Activated CD8-positive, alpha-beta memory T cell treated with anti-CD3 and anti-CD28 coated beads for 36 hours (primary cell): ENCODE measurements around the gene GGTLC1. TPM values are rescaled to one million over a fixed set of nuclear protein-coding genes. Genes with fewer than 3 reads are reported as not detected.
"Not testable (repeated sequence)": the region's sequence is repeated elsewhere in the genome, so short reads cannot be mapped to it uniquely, and the experiment has no call there.

Experiments used
- CTCF ChIA-PET: fragments of 350-600 bp; sonication (Branson Sonifier 250); formaldehyde crosslinking; loops from one replicate; lab custom pipeline; 2021; ENCODE audit warnings: antibody characterized with exemption; lab: Charles Lee
- POLR2A ChIA-PET: fragments of 350-600 bp; sonication (Branson Sonifier 250); formaldehyde crosslinking; loops from one replicate; lab custom pipeline; 2021; ENCODE audit warnings: antibody characterized with exemption; lab: Charles Lee
- total RNA-seq, 2 experiments: library from RNA; stranded (reverse); gene quantifications; one replicate each; pipeline ENCODE4 v1.2.3, GENCODE V29; 2021

GGTLC1 gene
- total RNA-seq, 2 experiments from 2014 or later: not detected

- ChIA-PET CTCF (interaction anchor here (1.4 kb wide), 1 partner anchor 104 kb away, joined by 3 read pairs; no protein-coding TSS in a partner anchor), POLR2A (interaction anchor here (0.6 kb wide), 1 partner anchor 40 kb away, joined by 3 read pairs; no protein-coding TSS in a partner anchor)
Observed at GRCh38 chr20:23995905-23996666, 7.5 kb upstream of the GGTLC1 start.

GRCh38 chr20:23995291-23995690 is 6.7 kb upstream of the GGTLC1 start:
- POLR2A ChIA-PET, CTCF ChIA-PET: not testable (repeated sequence)

GRCh38 chr20:23994001-23994633 is 5.5 kb upstream of the GGTLC1 start:
- POLR2A ChIA-PET, CTCF ChIA-PET: not testable (repeated sequence)

GRCh38 chr20:23993440-23993839 is 4.9 kb upstream of the GGTLC1 start:
- CTCF ChIA-PET, POLR2A ChIA-PET: not testable (repeated sequence)

- CTCF ChIA-PET, POLR2A ChIA-PET: not testable (repeated sequence)
Observed at GRCh38 chr20:23990296-23990695, 1.7 kb upstream of the GGTLC1 start.

- POLR2A ChIA-PET, CTCF ChIA-PET: not testable (repeated sequence)
Observed at GRCh38 chr20:23988966-23989365, 387 bp upstream of the GGTLC1 start.

- POLR2A ChIA-PET, CTCF ChIA-PET: not testable (repeated sequence)
Observed at GRCh38 chr20:23986716-23987115, 1.9 kb downstream of the GGTLC1 start.

- CTCF ChIA-PET: interaction anchor here (1.4 kb wide), 1 partner anchor 179 kb away, joined by 3 read pairs; no protein-coding TSS in a partner anchor
- POLR2A ChIA-PET: not testable (repeated sequence)
Observed at GRCh38 chr20:23986310-23986709, 2.3 kb downstream of the GGTLC1 start.

GRCh38 chr20:23985790-23986225 is 2.8 kb downstream of the GGTLC1 start:
- POLR2A ChIA-PET: not testable (repeated sequence)
- CTCF ChIA-PET: interaction anchor here (1.4 kb wide), 1 partner anchor 180 kb away, joined by 3 read pairs; no protein-coding TSS in a partner anchor

GRCh38 chr20:23985066-23985789 is 3.4 kb downstream of the GGTLC1 start:
- POLR2A ChIA-PET: not testable (repeated sequence)
- CTCF ChIA-PET: interaction anchor here (1.3 to 1.4 kb wide), 2 partner anchors 47 to 180 kb away, joined by 3 read pairs; no protein-coding TSS in a partner anchor

GRCh38 chr20:23984476-23985023 is 4.0 kb downstream of the GGTLC1 start:
- CTCF ChIA-PET: interaction anchor here (1.3 kb wide), 1 partner anchor 46 kb away, joined by 3 read pairs; no protein-coding TSS in a partner anchor
- POLR2A ChIA-PET: not testable (repeated sequence)

GRCh38 chr20:23982112-23983018 is 6.2 kb downstream of the GGTLC1 start:
- POLR2A ChIA-PET, CTCF ChIA-PET: not testable (repeated sequence)

- POLR2A ChIA-PET: not testable (repeated sequence)
Observed at GRCh38 chr20:23981526-23981925, 7.1 kb downstream of the GGTLC1 start.

GRCh38 chr20:23981014-23981413 is 7.6 kb downstream of the GGTLC1 start:
- POLR2A ChIA-PET, CTCF ChIA-PET: not testable (repeated sequence)

More at GRCh38 chr20:23981526-23981925, 7.1 kb downstream of the GGTLC1 start:
- CTCF ChIA-PET: not testable (repeated sequence)

GRCh38 chr20:23979899-23980811 is 8.4 kb downstream of the GGTLC1 start:
- CTCF ChIA-PET, POLR2A ChIA-PET: not testable (repeated sequence)

GRCh38 chr20:23979380-23979779 is 9.2 kb downstream of the GGTLC1 start:
- CTCF ChIA-PET, POLR2A ChIA-PET: not testable (repeated sequence)

- POLR2A ChIA-PET: not testable (repeated sequence)
- CTCF ChIA-PET: interaction anchor here (0.6 kb wide), 1 partner anchor 92 kb away, joined by 3 read pairs; no protein-coding TSS in a partner anchor
Observed at GRCh38 chr20:23978457-23978856, 10.1 kb downstream of the GGTLC1 start.
